GM12801 (cell line): Measurements from ENCODE around the gene LRRC23.

Experiments used
- CTCF ChIP-seq: IDR thresholded peaks from one replicate; pipeline ENCODE4 v1.5.1; 2011; ENCODE audit warnings: control low read depth; ENCODE audit not compliant: insufficient read length; ENCODE audit errors: extremely low read depth

Gene LRRC23

GRCh38 chr12:6899837-6900519 is 4.6 kb upstream of the LRRC23 start:
- no peak for TF ChIP-seq CTCF

DNA sequence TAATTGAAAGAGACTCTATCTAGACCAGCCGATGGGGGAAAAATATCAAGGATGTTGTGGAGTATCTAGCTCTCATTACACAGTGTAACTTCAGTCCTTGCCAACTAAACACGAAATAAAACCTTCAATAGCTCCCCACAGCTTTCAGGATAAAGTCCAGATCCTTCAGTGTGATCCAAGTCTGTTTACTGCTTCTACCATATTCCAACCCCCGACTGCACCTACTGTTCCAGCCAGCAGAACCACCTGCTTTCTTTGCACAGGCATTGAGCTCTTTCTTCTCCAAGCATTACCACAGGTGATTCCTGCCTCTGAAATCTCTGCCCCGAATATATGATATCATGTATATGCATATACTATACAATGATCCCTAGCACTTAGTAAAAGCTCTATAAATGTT is 2.2 kb upstream of the LRRC23 start:
- TF ChIP-seq CTCF = no peak

- TF ChIP-seq CTCF = no peak
These were observed 900 bp upstream of the LRRC23 start for GRCh38 chr12:6903722-6904121.

- no peak for TF ChIP-seq CTCF
These were observed 905 bp downstream of the LRRC23 start for GRCh38 chr12:6905414-6906040.

- no peak for TF ChIP-seq CTCF
These were observed 5.0 kb downstream of the LRRC23 start for GRCh38 chr12:6909421-6910145.

GRCh38 chr12:6912164-6912935 is 7.7 kb downstream of the LRRC23 start:
- TF ChIP-seq CTCF = no peak
